Colonic mucosa (tissue), 4 donors: ENCODE data around the gene TXNDC8. TPM values are rescaled to one million over a fixed set of nuclear protein-coding genes. Genes with fewer than 3 reads are reported as not detected.

ENCODE experiments used
- DNase-seq: peaks from one replicate; pipeline ENCODE4 v3.0.0-alpha.2; 2020
- H3K27ac ChIP-seq: fragments of 200-600 bp; one replicate; pipeline ENCODE4 v1.8.0; 2021
- H3K27me3 ChIP-seq: fragments of 200-600 bp; one replicate; pipeline ENCODE4 v1.8.0; 2021
- H3K36me3 ChIP-seq: fragments of 200-600 bp; one replicate; pipeline ENCODE4 v1.8.0; 2021
- H3K4me1 ChIP-seq: fragments of 200-600 bp; one replicate; pipeline ENCODE4 v1.8.0; 2021; ENCODE audit warnings: mild to moderate bottlenecking
- H3K4me3 ChIP-seq: fragments of 200-600 bp; one replicate; pipeline ENCODE4 v1.8.0; 2021
- H3K9ac ChIP-seq, 2 donors: one replicate each; pipeline ENCODE4 v1.7.0; 2013; ENCODE audit warnings: control low read depth in 2 of 2, low read depth in 2 of 2, low read length in 2 of 2
- H3K9me3 ChIP-seq: fragments of 200-600 bp; one replicate; pipeline ENCODE4 v1.8.0; 2021
- CTCF ChIP-seq: fragments of 200-600 bp; IDR thresholded peaks from one replicate; pipeline ENCODE4 v1.8.0; 2022; ENCODE audit warnings: antibody characterized with exemption, mild to moderate bottlenecking
- intact Hi-C: fragments of 100-400 bp; cut with DNase I; formaldehyde crosslinking; loops from one replicate; pipeline ENCODE4 v1.14.1; 2022
- total RNA-seq, 2 donors: library from RNA; stranded (reverse); fragmentation: NEBNext Ultra II Directional in 1 of 2; extraction: Animal tissue kit (Norgen Biotek cat#: 25700) in 1 of 2; gene quantifications; one replicate each; pipeline ENCODE4 v1.2.1, GENCODE V29; 2021
- donor health status: healthy.
- donor health status: DM: no; HTN: no; CAD: no.
- donor health status: DM: no; HTN: no; CAD: no.

Gene TXNDC8
- total RNA-seq, 2 donors from 2014 or later: not detected

- Histone ChIP-seq H3K9ac (no peak overlapping the region), H3K27me3 (no peaks in the 10 kb centered on the region), H3K4me1 (no peaks in the 10 kb centered on the region), H3K4me3 (no peak overlapping the region), H3K9me3 (no peaks in the 10 kb centered on the region), H3K36me3 (no peaks in the 10 kb centered on the region), H3K27ac (peak overlapping the region; percentile 61)
- TF ChIP-seq CTCF: no peak
- intact Hi-C loops: no loop called here
- no peak for DNase-seq
Observed at GRCh38 chr9:110282018-110282738, 55.5 kb downstream of the TXNDC8 start.

GRCh38 chr9:110278080-110278707 is 59.5 kb downstream of the TXNDC8 start:
- DNase-seq: no peak
- Histone ChIP-seq H3K9ac (no peak overlapping the region), H3K4me3 (no peak overlapping the region), H3K27ac (no peak overlapping the region), H3K9me3 (no peaks in the 10 kb centered on the region), H3K27me3 (no peaks in the 10 kb centered on the region), H3K36me3 (no peaks in the 10 kb centered on the region), H3K4me1 (no peaks in the 10 kb centered on the region)
- intact Hi-C loops: no loop called here
- no peak for TF ChIP-seq CTCF

- intact Hi-C loops: no loop called here
- Histone ChIP-seq H3K4me3 (no peak overlapping the region), H3K9ac (no peak overlapping the region), H3K4me1 (no peaks in the 10 kb centered on the region), H3K36me3 (no peaks in the 10 kb centered on the region), H3K27me3 (no peaks in the 10 kb centered on the region), H3K27ac (no peak overlapping the region), H3K9me3 (no peaks in the 10 kb centered on the region)
- DNase-seq: no peak
- TF ChIP-seq CTCF: no peak
Observed at GRCh38 chr9:110276781-110277180, 60.9 kb downstream of the TXNDC8 start.

- Histone ChIP-seq H3K27me3 (no peaks in the 10 kb centered on the region), H3K4me3 (no peak overlapping the region), H3K9ac (no peak overlapping the region), H3K36me3 (no peaks in the 10 kb centered on the region), H3K9me3 (no peaks in the 10 kb centered on the region), H3K27ac (no peak overlapping the region), H3K4me1 (no peaks in the 10 kb centered on the region)
- no peak for TF ChIP-seq CTCF
- intact Hi-C loops: no loop called here
- no peak for DNase-seq
Observed at GRCh38 chr9:110270211-110270995, 67.3 kb downstream of the TXNDC8 start.

GRCh38 chr9:110266795-110267194 is 70.9 kb downstream of the TXNDC8 start:
- no peaks in the 10 kb centered on the region for H3K4me1 ChIP-seq
- no peak overlapping the region for H3K9ac ChIP-seq
- DNase-seq: no peak
- H3K4me3 ChIP-seq: no peak overlapping the region
- intact Hi-C loops: no loop called here
- H3K36me3 ChIP-seq: no peaks in the 10 kb centered on the region
- no peaks in the 10 kb centered on the region for H3K9me3 ChIP-seq
- TF ChIP-seq CTCF: no peak
- H3K27ac ChIP-seq: no peak overlapping the region
- no peaks in the 10 kb centered on the region for H3K27me3 ChIP-seq
